ENCODE data around the gene SPACA6.
A peak's percentile ranks its signal among the peaks of the same experiment; 100 is the strongest.

- TF ChIP-seq CTCF (IDR thresholded peaks at IDR 0.05; ENCODE audit: control extremely low read depth in 1 of 3, insufficient read depth in 1 of 3, low read depth in 1 of 3, low read length in 3 of 3), result peak in 2 of 3 experiments; percentile 4 to 13; a peak in 2 of 4 replicates
- TF ChIP-seq USF2 (IDR thresholded peaks at IDR 0.05; ENCODE audit: low read length), result no peak
- TF ChIP-seq SIN3A (conservative IDR thresholded peaks at IDR 0.05 in 1 of 2, IDR thresholded peaks at IDR 0.05 in 1 of 2; ENCODE audit: low read depth in 1 of 2, low read length in 2 of 2), result no peak
- TF ChIP-seq POLR2A (IDR thresholded peaks at IDR 0.05; ENCODE audit: control extremely low read depth in 1 of 2, low read depth in 2 of 2, low read length in 2 of 2), result no peak
- TF ChIP-seq NANOG (IDR thresholded peaks at IDR 0.05; ENCODE audit: insufficient read depth, low read depth, low read length, poor library complexity, severe bottlenecking), result no peak
- no peak for TF ChIP-seq FOSL1 (IDR thresholded peaks at IDR 0.05; ENCODE audit: insufficient read depth, low read depth, low read length)
- no peak for TF ChIP-seq JUN (IDR thresholded peaks at IDR 0.05; ENCODE audit: low read depth, low read length)
These were observed 38.3 kb upstream of the SPACA6 start for GRCh38 chr19:51654783-51655182.
